Loucy (cell line): ENCODE results near the gene HPGDS.
"Not testable (repeated sequence)": the region's sequence is repeated elsewhere in the genome, so short reads cannot be mapped to it uniquely, and the experiment has no call there.

Experiments used
- H2AFZ ChIP-seq: fragments of 200-600 bp; sonication (generic); 2 replicates; pipeline ENCODE4 v1.6.0; 2016; ENCODE audit warnings: antibody characterized with exemption, mild to moderate bottlenecking, low read length, moderate library complexity
- H3F3A ChIP-seq: fragments of 200-600 bp; 2 replicates; pipeline ENCODE4 v1.6.0; 2016; ENCODE audit warnings: antibody characterized with exemption, low read depth, mild to moderate bottlenecking
- H3K27me3 ChIP-seq: fragments of 200-600 bp; sonication (generic); 2 replicates; pipeline ENCODE4 v1.6.1; 2014; ENCODE audit warnings: low read length, mild to moderate bottlenecking; ENCODE audit not compliant: insufficient read depth, poor library complexity, severe bottlenecking
- H3K36me3 ChIP-seq: fragments of 200-600 bp; sonication (generic); 2 replicates; pipeline ENCODE4 v1.6.1; 2016; ENCODE audit warnings: low read length; ENCODE audit not compliant: insufficient read depth
- H3K4me1 ChIP-seq: fragments of 200-600 bp; sonication (generic); 2 replicates; pipeline ENCODE4 v1.5.1; 2014; ENCODE audit warnings: low read length, mild to moderate bottlenecking; ENCODE audit not compliant: insufficient read depth, poor library complexity, severe bottlenecking
- H3K4me2 ChIP-seq: fragments of 200-600 bp; sonication (generic); 2 replicates; pipeline ENCODE4 v1.6.0; 2014; ENCODE audit warnings: antibody characterized with exemption, low read length, low read depth, mild to moderate bottlenecking; ENCODE audit not compliant: poor library complexity, severe bottlenecking
- H3K4me3 ChIP-seq: fragments of 200-600 bp; sonication (generic); 2 replicates; pipeline ENCODE4 v1.5.1; 2014; ENCODE audit warnings: low read length, mild to moderate bottlenecking, mixed read lengths; ENCODE audit not compliant: poor library complexity, severe bottlenecking
- H3K79me2 ChIP-seq: fragments of 200-600 bp; sonication (generic); 2 replicates; pipeline ENCODE4 v1.6.1; 2014; ENCODE audit warnings: low read length; ENCODE audit not compliant: insufficient read depth
- H3K9ac ChIP-seq: fragments of 200-600 bp; sonication (generic); 2 replicates; pipeline ENCODE4 v1.6.0; 2014; ENCODE audit warnings: mild to moderate bottlenecking, low read depth, low read length, moderate library complexity; ENCODE audit not compliant: poor library complexity, severe bottlenecking
- H3K9me2 ChIP-seq: fragments of 200-600 bp; sonication (generic); replicated peaks from 2 replicates; pipeline ENCODE4 v1.6.1; 2016; ENCODE audit warnings: low read depth, low read length, mixed read lengths
- H3K9me3 ChIP-seq: fragments of 200-600 bp; sonication (generic); 2 replicates; pipeline ENCODE4 v1.6.1; 2014; ENCODE audit warnings: mild to moderate bottlenecking, antibody characterized with exemption, low read length, low read depth; ENCODE audit not compliant: insufficient read depth
- H4K20me1 ChIP-seq: fragments of 200-600 bp; sonication (generic); 2 replicates; pipeline ENCODE4 v1.6.0; 2014; ENCODE audit warnings: antibody characterized with exemption, low read length, mild to moderate bottlenecking; ENCODE audit not compliant: insufficient read depth, poor library complexity, severe bottlenecking
- EZH2phosphoT487 ChIP-seq: fragments of 200-600 bp; IDR thresholded peaks from 2 replicates; pipeline ENCODE4 v1.6.1; 2018; ENCODE audit warnings: antibody characterized with exemption, mild to moderate bottlenecking, moderate library complexity, borderline replicate concordance
- TF ChIP-seq, protein P1 (sequence below): fragments of 200-600 bp; sonication (generic); conservative IDR thresholded peaks from 2 replicates; pipeline ENCODE4 v1.5.1; 2014; ENCODE audit warnings: mild to moderate bottlenecking, antibody characterized with exemption, low read length

HPGDS gene

DNA sequence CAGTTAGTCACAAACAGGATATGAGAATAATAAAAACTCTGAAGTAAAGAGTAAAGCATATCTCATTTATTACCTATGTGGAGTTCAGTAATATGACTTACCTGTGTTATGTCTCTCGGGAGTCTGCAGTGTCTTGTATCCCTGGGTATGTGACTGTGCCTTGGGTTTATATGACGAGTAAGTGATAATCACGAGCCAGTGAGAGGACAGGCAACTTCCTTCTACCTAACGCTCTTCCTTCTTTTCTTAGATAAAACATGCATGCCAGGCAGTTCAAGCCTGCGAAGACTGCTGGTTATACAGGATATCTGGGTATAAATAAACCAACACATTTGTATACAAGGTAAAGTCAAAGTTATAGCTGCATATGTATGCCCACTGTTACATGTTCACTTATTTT is at the start of gene HPGDS:
HPGDS (minus strand) TSS at position 143 of the 400 bp plus-strand sequence. CDS start 8,207 bp downstream, outside the sequence.
- peaks cover 78% of the 10 kb centered on the region for H3K4me1 ChIP-seq
- H3K4me2 ChIP-seq = peak within 1 kb of the TSS; percentile 68
- peak within 1 kb of the TSS; percentile 72 for H2AFZ ChIP-seq
- no peaks in the 10 kb centered on the region for H3K27me3 ChIP-seq
- no peaks in the 10 kb centered on the region for H4K20me1 ChIP-seq
- no peaks in the 10 kb centered on the region for H3K36me3 ChIP-seq
- peaks cover 15% of the 10 kb centered on the region for H3F3A ChIP-seq
- peak within 1 kb of the TSS; percentile 65 for H3K4me3 ChIP-seq
- TF ChIP-seq, protein P1, sequence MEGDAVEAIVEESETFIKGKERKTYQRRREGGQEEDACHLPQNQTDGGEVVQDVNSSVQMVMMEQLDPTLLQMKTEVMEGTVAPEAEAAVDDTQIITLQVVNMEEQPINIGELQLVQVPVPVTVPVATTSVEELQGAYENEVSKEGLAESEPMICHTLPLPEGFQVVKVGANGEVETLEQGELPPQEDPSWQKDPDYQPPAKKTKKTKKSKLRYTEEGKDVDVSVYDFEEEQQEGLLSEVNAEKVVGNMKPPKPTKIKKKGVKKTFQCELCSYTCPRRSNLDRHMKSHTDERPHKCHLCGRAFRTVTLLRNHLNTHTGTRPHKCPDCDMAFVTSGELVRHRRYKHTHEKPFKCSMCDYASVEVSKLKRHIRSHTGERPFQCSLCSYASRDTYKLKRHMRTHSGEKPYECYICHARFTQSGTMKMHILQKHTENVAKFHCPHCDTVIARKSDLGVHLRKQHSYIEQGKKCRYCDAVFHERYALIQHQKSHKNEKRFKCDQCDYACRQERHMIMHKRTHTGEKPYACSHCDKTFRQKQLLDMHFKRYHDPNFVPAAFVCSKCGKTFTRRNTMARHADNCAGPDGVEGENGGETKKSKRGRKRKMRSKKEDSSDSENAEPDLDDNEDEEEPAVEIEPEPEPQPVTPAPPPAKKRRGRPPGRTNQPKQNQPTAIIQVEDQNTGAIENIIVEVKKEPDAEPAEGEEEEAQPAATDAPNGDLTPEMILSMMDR = no peak
- TF ChIP-seq EZH2phosphoT487 = no peak
- no peaks in the 10 kb centered on the region for H3K9me3 ChIP-seq
- no peaks in the 10 kb centered on the region for H3K9me2 ChIP-seq
- peak within 1 kb of the TSS; percentile 62 for H3K9ac ChIP-seq
- peaks cover 9% of the 10 kb centered on the region for H3K79me2 ChIP-seq

DNA sequence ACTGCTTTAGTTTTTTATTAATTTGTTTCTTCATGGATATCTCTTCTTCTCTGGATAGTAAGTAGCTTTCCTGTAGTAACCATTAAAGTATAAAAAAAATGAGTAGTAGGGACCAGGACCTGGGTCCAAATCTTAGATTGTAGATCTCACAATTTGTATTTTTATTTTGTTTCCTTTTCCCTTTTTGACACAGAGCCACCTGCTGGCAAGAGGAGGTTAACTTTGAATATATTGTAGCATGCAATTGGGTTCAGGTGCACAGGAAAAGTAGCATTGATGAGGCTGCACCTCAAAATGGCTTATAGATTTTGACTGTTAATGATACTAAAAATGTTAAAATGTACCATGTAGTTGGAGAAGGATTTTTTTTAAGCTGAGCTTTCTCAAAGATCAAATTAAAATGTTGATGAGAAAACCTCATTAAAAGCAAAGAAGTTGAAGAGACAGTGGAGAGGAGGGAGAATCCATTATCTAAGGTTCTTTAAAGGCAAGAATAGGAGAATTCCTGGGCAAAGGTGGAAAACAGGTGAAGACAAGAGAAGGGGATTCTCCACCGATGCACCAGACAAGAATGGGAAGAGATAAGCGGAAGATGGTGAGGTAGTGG is 48.3 kb upstream of the HPGDS start:
- Histone ChIP-seq H3F3A (no peaks in the 10 kb centered on the region), H3K9me3 (no peaks in the 10 kb centered on the region), H2AFZ (peak overlapping the region; percentile 80; the same call in 1 of the 2 replicates), H3K9me2 (no peaks in the 10 kb centered on the region), H3K27me3 (no peaks in the 10 kb centered on the region), H3K79me2 (no peaks in the 10 kb centered on the region), H3K4me3 (no peak overlapping the region), H3K36me3 (no peaks in the 10 kb centered on the region), H3K4me2 (no peak overlapping the region), H4K20me1 (no peaks in the 10 kb centered on the region), H3K9ac (no peak overlapping the region), H3K4me1 (peaks cover 7% of the 10 kb centered on the region)
- no peak for TF ChIP-seq EZH2phosphoT487
- TF ChIP-seq, protein P1 = peak; percentile 87

DNA sequence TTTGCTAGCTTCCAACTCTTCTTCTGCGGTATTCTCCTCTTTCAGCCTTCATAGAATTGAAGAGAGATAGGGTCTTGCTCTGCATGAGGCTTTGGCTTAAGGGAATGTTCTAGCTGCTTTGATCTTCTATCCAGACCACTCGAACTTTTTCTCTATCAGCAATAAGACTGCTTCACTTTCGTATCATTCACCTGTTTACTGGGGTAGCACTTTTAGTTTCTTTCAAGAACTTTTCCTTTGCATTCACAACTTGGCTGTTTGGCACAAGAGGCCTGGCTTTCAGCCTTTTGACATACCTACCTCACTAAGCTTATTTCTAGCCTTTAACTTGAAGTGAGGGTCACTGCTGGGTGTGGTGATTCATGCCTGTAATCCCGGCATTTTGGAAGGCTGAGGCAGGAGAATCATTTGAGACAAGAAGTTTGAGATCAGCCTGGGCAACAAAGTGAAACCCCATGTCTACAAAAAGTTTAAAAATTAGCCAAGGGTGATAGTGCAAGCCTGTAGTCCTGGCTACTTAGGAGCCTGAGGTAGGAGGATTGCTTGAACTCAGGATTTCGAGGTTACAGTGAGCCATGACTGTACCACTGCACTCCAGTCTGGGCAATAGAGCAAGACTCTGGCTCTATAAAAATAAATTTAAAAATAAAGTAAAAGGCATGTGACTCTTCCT is 47.1 kb upstream of the HPGDS start:
- no peaks in the 10 kb centered on the region for H3F3A ChIP-seq
- no peaks in the 10 kb centered on the region for H3K79me2 ChIP-seq
- H3K27me3 ChIP-seq = no peaks in the 10 kb centered on the region
- H3K4me3 ChIP-seq = no peak overlapping the region
- no peak overlapping the region for H3K4me2 ChIP-seq
- H4K20me1 ChIP-seq = no peaks in the 10 kb centered on the region
- H3K9ac ChIP-seq = no peak overlapping the region
- peak overlapping the region; percentile 80 for H2AFZ ChIP-seq
- no peaks in the 10 kb centered on the region for H3K9me3 ChIP-seq
- no peaks in the 10 kb centered on the region for H3K9me2 ChIP-seq
- peaks cover 7% of the 10 kb centered on the region for H3K4me1 ChIP-seq
- H3K36me3 ChIP-seq = no peaks in the 10 kb centered on the region
- TF ChIP-seq EZH2phosphoT487 = no peak
- TF ChIP-seq, protein P1 = no peak

DNA sequence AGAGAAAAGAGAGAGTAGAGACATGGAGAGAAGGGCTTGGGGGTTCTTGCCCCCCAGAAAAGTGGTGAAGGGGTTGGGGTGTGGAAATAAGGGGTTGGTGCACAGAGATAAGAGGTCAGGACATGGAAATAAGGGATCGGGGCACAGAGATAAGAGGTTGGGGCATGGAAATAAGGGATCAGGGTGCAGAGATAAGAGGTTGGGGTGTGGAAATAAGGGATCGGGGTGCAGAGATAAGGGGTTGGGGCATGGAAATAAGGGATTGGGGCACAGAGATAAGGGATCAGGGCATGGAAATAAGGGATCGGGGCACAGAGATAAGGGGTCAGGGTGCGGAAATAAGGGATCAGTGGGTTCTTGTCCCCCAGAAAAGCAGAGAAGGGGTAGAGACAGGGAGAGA is 45.3 kb upstream of the HPGDS start:
- not testable (repeated sequence) for H2AFZ ChIP-seq, H4K20me1 ChIP-seq, H3K9ac ChIP-seq, H3K27me3 ChIP-seq, H3F3A ChIP-seq, H3K4me3 ChIP-seq, H3K36me3 ChIP-seq, H3K79me2 ChIP-seq, H3K4me1 ChIP-seq, H3K9me3 ChIP-seq, H3K4me2 ChIP-seq, H3K9me2 ChIP-seq

DNA sequence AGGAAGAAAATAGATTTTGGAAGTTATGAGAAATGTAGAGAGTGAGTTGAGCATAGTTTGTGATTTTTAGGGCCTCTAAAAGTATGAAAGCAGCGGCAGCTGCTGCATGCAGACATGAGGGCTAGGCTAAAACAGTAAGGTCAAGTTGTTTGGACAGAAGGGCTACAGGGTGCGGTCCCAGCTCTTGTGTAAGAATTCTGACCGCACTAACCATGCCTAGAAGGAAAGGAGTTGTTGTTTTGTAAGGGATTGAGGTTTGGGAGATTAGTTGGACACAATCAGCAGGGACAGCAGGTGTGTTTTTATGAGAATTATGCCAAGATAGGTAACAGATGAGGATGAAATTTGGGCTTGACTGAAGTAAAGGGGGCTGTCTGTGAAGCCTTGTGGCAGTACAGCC is 42.8 kb upstream of the HPGDS start:
- H3K4me1 ChIP-seq, H3K9me3 ChIP-seq, H3K9me2 ChIP-seq, H3F3A ChIP-seq, H3K4me3 ChIP-seq, H3K36me3 ChIP-seq, H3K9ac ChIP-seq, H3K79me2 ChIP-seq, H2AFZ ChIP-seq, H3K27me3 ChIP-seq, H3K4me2 ChIP-seq, H4K20me1 ChIP-seq: not testable (repeated sequence)
